ENCODE data around the gene MORN5.

- TF ChIP-seq CTCF (IDR thresholded peaks at IDR 0.05), result no peak
- TF ChIP-seq POLR2A (IDR thresholded peaks at IDR 0.05), result no peak
- no peak for TF ChIP-seq POLR2AphosphoS5 (IDR thresholded peaks at IDR 0.05)
Observed at GRCh38 chr9:122145592-122145863, 14.2 kb upstream of the MORN5 start.
